IPS DF 4.7 (cell line): Measurements from ENCODE around the gene RNU1-2.
A peak's percentile ranks its signal among the peaks of the same experiment; 100 is the strongest.
"Not testable (repeated sequence)": the region's sequence is repeated elsewhere in the genome, so short reads cannot be mapped to it uniquely, and the experiment has no call there.

ENCODE experiments used
- DNase-seq: peaks from one replicate; pipeline ENCODE4 v3.0.0-alpha.2; 2013; ENCODE audit warnings: low spot score; ENCODE audit errors: extremely low read depth

The RNU1-2 gene

DNA sequence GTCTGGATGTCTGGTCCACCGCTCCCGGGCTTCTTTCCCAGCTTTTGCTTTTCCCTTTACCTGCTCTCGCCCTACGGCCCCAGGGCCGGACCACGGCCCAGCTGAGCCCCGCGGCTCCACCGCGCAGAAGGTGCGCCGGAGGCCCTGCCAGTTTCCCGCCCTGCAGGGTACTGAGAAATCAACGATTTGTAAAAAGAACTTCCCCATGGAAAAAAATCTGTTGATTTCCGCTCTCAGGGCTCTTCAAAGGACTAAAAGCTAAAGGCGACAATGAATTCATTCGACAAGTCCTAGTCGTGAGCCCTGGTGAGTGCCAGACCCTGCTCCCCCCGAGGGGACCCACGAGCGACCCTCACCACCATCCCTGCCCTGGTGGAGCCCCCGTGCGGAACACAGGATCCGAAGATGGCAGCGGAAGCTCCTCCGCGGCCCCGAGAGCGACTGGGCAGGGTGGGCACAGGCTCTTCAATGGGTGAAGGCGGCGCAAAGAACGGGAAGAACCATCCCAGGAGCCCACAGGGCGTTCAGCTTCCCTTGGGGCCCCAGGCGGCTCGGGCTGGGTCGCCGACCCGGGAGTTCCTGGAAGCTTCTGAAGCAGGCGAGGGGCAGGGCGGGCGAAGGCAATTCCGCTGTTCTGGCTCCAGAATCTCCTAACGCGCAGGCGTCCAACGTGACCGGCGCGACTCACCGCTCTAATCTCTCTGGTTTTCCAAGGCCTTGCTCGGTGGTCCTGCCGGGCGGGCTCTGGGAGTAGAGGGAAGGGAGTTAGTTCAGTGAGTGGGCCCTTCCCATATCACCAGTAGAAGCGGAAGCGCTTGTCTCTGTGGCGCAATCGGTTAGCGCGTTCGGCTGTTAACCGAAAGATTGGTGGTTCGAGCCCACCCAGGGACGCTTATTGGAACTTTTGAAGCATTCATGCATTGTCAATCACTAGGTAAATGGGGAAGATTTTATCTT, 6.6 kb upstream of the RNU1-2 start:
- no peak for DNase-seq

GRCh38 chr1:16890539-16891021, 5.2 kb upstream of the RNU1-2 start:
- not testable (repeated sequence) for DNase-seq

DNA sequence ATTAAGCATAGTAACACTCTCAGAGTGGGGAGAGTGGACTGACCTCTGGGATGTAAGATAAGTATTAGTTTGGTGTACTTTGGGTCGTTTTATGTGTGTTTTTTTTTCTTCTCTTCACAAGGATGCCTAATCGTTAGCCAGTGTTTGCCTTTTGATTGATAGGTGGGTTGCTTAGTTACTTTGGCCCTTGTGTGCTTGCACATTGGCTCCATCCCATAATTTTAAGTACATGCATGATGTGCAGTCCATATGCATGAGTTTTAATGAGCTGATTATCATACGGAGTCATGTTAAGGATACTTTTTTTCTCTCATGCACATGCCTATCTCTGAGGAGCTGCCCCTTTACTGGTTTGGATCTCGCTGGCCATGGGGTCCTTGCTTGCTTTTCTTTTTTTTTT, 4.7 kb upstream of the RNU1-2 start:
- not testable (repeated sequence) for DNase-seq

- DNase-seq: not testable (repeated sequence)
Observed at GRCh38 chr1:16892978-16893525, 2.7 kb upstream of the RNU1-2 start.

- DNase-seq: not testable (repeated sequence)
Observed at GRCh38 chr1:16893796-16894195, 2.0 kb upstream of the RNU1-2 start.

- not testable (repeated sequence) for DNase-seq
Observed at GRCh38 chr1:16894338-16894737, 1.4 kb upstream of the RNU1-2 start.

- not testable (repeated sequence) for DNase-seq
Observed at GRCh38 chr1:16895233-16895597, 565 bp upstream of the RNU1-2 start.

- not testable (repeated sequence) for DNase-seq
Observed at GRCh38 chr1:16896316-16897055, 706 bp downstream of the RNU1-2 start.

DNA sequence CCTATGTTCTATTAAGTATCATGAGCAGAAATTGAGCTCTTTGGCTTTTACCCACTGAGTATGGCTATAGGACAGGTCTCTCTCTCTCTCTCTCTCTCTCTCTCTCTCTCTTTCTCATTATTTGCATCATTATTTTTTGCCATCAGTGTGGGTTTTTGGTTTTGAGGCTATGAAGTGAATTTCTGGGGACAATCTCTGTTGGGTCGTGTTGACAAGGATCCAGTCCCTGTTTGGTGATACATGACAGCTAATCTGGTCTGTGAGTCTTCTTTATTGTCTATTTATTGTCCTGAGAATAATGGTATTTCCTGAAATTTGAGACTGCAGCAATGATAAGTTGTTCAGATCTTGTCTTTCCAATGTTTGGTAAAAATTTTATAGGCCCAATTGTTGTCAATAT, 1.9 kb downstream of the RNU1-2 start:
- not testable (repeated sequence) for DNase-seq

GRCh38 chr1:16898298-16898697, 2.5 kb downstream of the RNU1-2 start:
- not testable (repeated sequence) for DNase-seq

GRCh38 chr1:16899020-16899419, 3.2 kb downstream of the RNU1-2 start:
- DNase-seq: not testable (repeated sequence)

DNA sequence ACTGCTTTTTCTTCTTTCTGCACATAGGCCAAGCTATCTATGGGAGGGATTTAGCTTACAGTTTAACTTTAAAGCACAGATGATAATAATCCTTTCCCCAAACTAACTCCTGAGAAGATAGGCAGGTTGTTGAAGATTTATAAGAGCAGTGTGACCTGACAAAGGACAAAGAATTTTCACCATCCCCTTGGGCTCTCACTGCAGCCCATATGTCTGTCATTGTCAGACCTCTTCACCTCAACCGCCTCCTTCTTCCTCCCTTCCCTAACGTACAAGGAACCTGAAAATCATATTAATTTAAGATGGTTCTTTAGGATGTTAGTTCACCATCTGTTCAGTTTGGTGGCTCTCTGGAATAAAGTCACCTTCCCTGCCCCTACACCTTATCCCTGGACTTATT, 5.0 kb downstream of the RNU1-2 start:
- no peak for DNase-seq

- not testable (repeated sequence) for DNase-seq
Observed at GRCh38 chr1:16901371-16901770, 5.6 kb downstream of the RNU1-2 start.

DNA sequence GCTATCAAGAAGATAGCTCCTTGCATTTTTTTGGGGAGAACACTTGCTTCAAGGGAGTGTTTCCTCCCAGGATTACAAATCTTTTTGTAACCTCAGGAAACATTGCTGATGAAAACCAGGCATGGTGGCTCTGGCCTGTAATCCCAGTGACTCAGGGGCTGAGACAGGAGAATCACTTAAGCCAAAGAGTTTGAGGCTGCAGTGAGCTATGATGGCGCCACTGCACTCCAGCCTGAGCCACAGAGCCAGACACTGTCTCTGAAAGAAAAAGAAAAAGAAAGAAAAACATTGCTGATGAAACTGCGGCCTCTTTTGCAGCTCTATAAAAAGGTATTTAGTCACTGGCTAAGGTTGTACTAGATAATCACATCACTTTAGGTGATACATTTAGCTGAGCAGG, 7.3 kb downstream of the RNU1-2 start:
- DNase-seq: no peak

DNA sequence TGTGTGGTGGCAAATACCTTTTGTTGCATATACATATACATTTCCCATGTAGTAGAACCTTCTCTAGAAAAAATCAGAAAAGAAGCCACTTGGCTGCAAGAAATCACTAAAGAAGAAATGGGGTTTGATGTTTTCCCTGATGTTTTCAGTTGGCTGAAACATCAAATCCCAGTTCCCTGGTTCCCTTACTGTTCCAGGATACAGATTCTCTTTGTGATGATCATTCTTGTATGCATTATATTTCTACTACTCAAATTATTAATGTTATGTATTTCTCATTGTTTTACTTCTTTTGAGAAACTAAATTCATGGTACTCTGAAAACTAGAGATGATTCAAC, 7.6 kb downstream of the RNU1-2 start:
- no peak for DNase-seq

- DNase-seq: peak; percentile 98
Observed at GRCh38 chr1:16904560-16905109, 8.9 kb downstream of the RNU1-2 start.

GRCh38 chr1:16905110-16905867, 9.5 kb downstream of the RNU1-2 start:
- DNase-seq: no peak

- no peak for DNase-seq
Observed at GRCh38 chr1:16905868-16906702, 10.3 kb downstream of the RNU1-2 start.

DNA sequence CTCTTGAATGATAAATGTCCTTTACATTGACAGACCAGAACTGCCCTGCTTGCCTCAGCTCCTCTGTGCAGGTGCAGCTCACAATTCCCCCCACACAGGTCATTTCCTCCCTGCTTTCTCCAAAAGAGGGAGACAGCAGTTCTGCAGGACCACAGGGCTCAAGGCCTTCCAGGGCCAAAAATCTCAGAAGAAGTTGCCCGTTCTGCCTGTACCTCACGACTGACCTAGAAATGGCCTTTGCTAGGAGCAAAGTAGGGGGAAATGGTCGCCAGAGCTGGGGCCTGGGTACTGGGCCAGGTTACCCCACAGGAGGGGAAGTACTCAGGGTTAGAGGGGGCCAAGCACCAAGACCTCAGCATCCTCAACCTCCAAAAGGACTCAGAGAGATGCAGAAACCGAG, 11.1 kb downstream of the RNU1-2 start:
- no peak for DNase-seq
